ENCODE data around the gene RHPN2.

GRCh38 chr19:32935629-32936028 lies 129.1 kb downstream of the RHPN2 start:
- TF ChIP-seq CTCF (IDR thresholded peaks at IDR 0.05; ENCODE audit: control extremely low read depth in 1 of 3, insufficient read depth in 1 of 3, low read depth in 1 of 3, low read length in 3 of 3) (no peak), POLR2A (IDR thresholded peaks at IDR 0.05; ENCODE audit: control extremely low read depth in 1 of 2, low read depth in 2 of 2, low read length in 2 of 2) (no peak), TAF1 (IDR thresholded peaks at IDR 0.05; ENCODE audit: low read depth, low read length) (no peak), EZH2 (IDR thresholded peaks at IDR 0.05; ENCODE audit: low read depth, low read length, severe bottlenecking) (no peak), SRF (IDR thresholded peaks at IDR 0.05; ENCODE audit: low read depth, low read length) (no peak), SUZ12 (IDR thresholded peaks at IDR 0.05; ENCODE audit: low read length) (no peak), ZNF274 (IDR thresholded peaks at IDR 0.05; ENCODE audit: borderline replicate concordance, extremely low read depth, low read length) (no peak), JUN (IDR thresholded peaks at IDR 0.05; ENCODE audit: low read depth, low read length) (no peak), NRF1 (IDR thresholded peaks at IDR 0.05; ENCODE audit: low read depth, low read length) (no peak), SIN3A (conservative IDR thresholded peaks at IDR 0.05 in 1 of 2, IDR thresholded peaks at IDR 0.05 in 1 of 2; ENCODE audit: low read depth in 1 of 2, low read length in 2 of 2) (no peak), HDAC2 (IDR thresholded peaks at IDR 0.05; ENCODE audit: borderline replicate concordance in 1 of 2, low read depth in 2 of 2, low read length in 2 of 2) (no peak)
